WERI-Rb-1 (cell line): ENCODE results near the gene STOML3.

ENCODE experiments used
- DNase-seq: peaks from one replicate; pipeline ENCODE4 v3.0.0-alpha.2; 2020
- H3K27ac ChIP-seq: fragments of 250-450 bp; sonication (Bioruptor Pico); 2 replicates; pipeline ENCODE4 v1.5.1; 2020; ENCODE audit warnings: mild to moderate bottlenecking, moderate library complexity
- H3K27me3 ChIP-seq: fragments of 250-450 bp; sonication (Bioruptor Pico); 2 replicates; pipeline ENCODE4 v1.5.1; 2021; ENCODE audit warnings: mild to moderate bottlenecking, low read depth, moderate library complexity; ENCODE audit not compliant: insufficient read depth, severe bottlenecking
- H3K36me3 ChIP-seq: fragments of 250-450 bp; sonication (Bioruptor Pico); 2 replicates; pipeline ENCODE4 v1.5.1; 2020; ENCODE audit warnings: mild to moderate bottlenecking, moderate library complexity
- H3K4me3 ChIP-seq: 2 replicates; pipeline ENCODE4 v1.5.1; 2011; ENCODE audit warnings: low read depth, mild to moderate bottlenecking, control low read depth, low read length
- H3K9me3 ChIP-seq: fragments of 250-450 bp; sonication (Bioruptor Pico); 2 replicates; pipeline ENCODE4 v1.5.1; 2021; ENCODE audit warnings: mild to moderate bottlenecking, moderate library complexity; ENCODE audit not compliant: severe bottlenecking
- TF ChIP-seq, protein P1 (sequence below): IDR thresholded peaks from 2 replicates; pipeline ENCODE4 v1.5.1; 2011; ENCODE audit warnings: low read depth, mild to moderate bottlenecking, control low read depth, inconsistent platforms, low read length

The STOML3 gene

DNA sequence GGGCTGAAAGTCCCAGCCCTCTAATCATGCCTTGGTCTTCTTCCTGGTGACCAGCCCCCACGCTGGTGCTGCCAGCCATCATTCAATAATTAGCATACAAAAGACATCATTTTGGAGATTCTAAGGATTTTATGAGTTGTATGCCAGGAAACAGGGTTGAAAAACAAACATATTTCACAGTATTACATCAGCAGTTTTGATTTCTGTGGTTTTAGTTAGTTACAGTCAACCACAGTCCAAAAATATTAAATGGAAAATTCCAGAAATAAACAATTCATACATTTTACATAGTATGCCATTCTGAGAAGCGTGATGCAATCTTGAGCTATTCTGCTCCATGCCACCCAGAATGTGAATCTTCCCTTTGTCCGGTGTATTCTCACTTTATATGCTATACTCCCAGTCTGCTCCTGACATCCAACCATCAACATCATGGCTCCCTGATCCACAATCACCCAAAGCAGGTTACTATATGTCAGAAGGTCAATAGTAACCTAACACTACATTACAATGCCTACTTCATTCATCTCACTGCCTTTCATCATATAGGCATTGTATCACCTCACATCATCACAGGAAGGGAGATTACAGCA lies 49.2 kb downstream of the STOML3 start:
- no peak for DNase-seq
- H3K27ac ChIP-seq, result no peak overlapping the region
- TF ChIP-seq, protein P1, sequence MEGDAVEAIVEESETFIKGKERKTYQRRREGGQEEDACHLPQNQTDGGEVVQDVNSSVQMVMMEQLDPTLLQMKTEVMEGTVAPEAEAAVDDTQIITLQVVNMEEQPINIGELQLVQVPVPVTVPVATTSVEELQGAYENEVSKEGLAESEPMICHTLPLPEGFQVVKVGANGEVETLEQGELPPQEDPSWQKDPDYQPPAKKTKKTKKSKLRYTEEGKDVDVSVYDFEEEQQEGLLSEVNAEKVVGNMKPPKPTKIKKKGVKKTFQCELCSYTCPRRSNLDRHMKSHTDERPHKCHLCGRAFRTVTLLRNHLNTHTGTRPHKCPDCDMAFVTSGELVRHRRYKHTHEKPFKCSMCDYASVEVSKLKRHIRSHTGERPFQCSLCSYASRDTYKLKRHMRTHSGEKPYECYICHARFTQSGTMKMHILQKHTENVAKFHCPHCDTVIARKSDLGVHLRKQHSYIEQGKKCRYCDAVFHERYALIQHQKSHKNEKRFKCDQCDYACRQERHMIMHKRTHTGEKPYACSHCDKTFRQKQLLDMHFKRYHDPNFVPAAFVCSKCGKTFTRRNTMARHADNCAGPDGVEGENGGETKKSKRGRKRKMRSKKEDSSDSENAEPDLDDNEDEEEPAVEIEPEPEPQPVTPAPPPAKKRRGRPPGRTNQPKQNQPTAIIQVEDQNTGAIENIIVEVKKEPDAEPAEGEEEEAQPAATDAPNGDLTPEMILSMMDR, result no peak

DNA sequence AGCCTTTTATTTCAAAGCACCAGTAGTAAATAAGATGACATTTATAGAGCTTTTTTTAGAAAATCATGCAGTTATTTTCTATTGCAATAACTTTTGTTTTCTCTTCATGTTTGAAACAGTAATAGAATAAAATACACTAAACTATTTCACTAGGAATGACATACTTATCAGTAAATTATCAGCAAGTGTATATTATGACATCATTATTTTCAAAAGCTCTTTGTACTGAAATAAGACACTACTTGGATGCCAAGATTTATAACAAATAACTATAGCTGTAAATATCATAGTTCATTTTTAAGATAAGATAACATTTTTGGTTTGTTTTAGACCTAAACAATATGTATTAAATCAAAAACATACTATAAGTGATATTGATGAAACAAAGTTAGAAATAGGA lies 56.8 kb downstream of the STOML3 start:
- no peaks in the 10 kb centered on the region for H3K9me3 ChIP-seq
- no peak overlapping the region for H3K27ac ChIP-seq
- H3K27me3 ChIP-seq, result no peaks in the 10 kb centered on the region
- no peaks in the 10 kb centered on the region for H3K36me3 ChIP-seq
- no peak for DNase-seq
- H3K4me3 ChIP-seq, result no peak overlapping the region
- TF ChIP-seq, protein P1, result no peak

More for the DNA sequence above, 49.2 kb downstream of the STOML3 start:
- Histone ChIP-seq H3K36me3 (no peaks in the 10 kb centered on the region), H3K27me3 (no peaks in the 10 kb centered on the region), H3K4me3 (no peak overlapping the region), H3K9me3 (no peaks in the 10 kb centered on the region)

DNA sequence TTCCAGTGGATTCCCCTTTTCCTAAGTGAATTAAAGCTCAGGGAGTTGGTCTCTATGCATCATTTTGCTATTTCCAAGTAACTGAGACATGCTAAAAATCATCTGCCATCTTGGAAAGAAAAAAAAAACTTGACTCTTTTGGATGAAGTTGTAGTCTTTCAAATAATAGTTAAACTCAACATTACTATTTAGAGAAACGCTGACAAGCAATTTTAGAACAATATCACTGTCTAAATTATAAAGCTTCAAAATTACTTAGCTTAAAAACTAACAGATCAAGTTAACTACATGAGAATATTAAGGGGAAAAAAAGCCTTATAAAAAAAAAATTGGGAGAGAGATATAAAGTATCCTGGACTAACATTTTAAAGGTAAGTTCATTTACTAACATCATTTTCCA lies 68.5 kb downstream of the STOML3 start:
- Histone ChIP-seq H3K4me3 (no peak overlapping the region), H3K27me3 (no peaks in the 10 kb centered on the region), H3K9me3 (no peaks in the 10 kb centered on the region), H3K36me3 (no peaks in the 10 kb centered on the region), H3K27ac (no peak overlapping the region)
- no peak for DNase-seq
- TF ChIP-seq, protein P1, result no peak

DNA sequence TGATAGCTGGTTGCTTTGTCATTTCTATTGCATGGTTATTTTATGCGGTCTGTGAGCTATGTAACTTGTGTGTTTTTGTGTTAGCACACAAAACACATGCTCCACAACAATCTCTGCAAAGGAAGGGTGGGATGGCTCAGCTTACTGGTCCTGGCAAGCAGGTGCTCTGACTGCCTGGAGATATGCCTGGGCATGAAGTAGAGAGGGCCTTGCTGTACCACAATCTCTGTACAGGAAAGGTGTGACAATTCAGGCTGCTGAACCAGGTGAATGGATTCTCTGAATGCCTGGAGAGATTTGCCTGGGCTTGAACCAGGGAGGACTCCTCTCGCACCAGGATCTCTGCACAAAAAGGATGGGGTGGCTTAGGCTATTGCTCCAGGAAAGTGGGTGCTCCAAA lies 69.5 kb downstream of the STOML3 start:
- Histone ChIP-seq H3K27me3 (no peaks in the 10 kb centered on the region), H3K9me3 (no peaks in the 10 kb centered on the region)
- DNase-seq, result no peak

More for the DNA sequence above, 69.5 kb downstream of the STOML3 start:
- Histone ChIP-seq H3K36me3 (no peaks in the 10 kb centered on the region), H3K27ac (no peak overlapping the region), H3K4me3 (no peak overlapping the region)
- TF ChIP-seq, protein P1, result no peak
